BJ (cell line): ENCODE results near the gene HID1. TPM values are rescaled to one million over a fixed set of nuclear protein-coding genes. Genes with fewer than 3 reads are reported as not detected.

ENCODE experiments used
- CTCF ChIA-PET: fragments of 350-600 bp; formaldehyde crosslinking; extraction: SDS; loops from one replicate; lab custom pipeline; 2021; ENCODE audit warnings: antibody characterized with exemption, inconsistent platforms; lab: Yijun Ruan, JAX
- POLR2A ChIA-PET: fragments of 300-600 bp; sonication (Branson Sonifier 250); formaldehyde crosslinking; extraction: SDS; loops from one replicate; lab custom pipeline; 2021; ENCODE audit warnings: antibody characterized with exemption; lab: Charles Lee
- DNase-seq: peaks from one replicate; pipeline ENCODE4 v3.0.0-alpha.2; 2011; ENCODE audit warnings: low read depth
- H3K27me3 ChIP-seq: 2 replicates; pipeline ENCODE4 v1.6.0; 2011; ENCODE audit warnings: low read length; ENCODE audit not compliant: control insufficient read depth, insufficient read depth
- H3K36me3 ChIP-seq: 2 replicates; pipeline ENCODE4 v1.5.1; 2011; ENCODE audit warnings: low read length; ENCODE audit not compliant: control insufficient read depth, insufficient read depth
- H3K4me3 ChIP-seq: 2 replicates; pipeline ENCODE4 v1.5.1; 2011; ENCODE audit warnings: low read depth, mild to moderate bottlenecking, control low read depth, low read length
- polyA plus RNA-seq: library from polyadenylated mRNA; depleted of rRNA; stranded (reverse); fragments of >200 nt; gene quantifications from 2 replicates; pipeline ENCODE4 v1.2.3, GENCODE V29; 2011; rRNA removed
- TF ChIP-seq, protein P1 (sequence below): IDR thresholded peaks from 2 replicates; pipeline ENCODE4 v1.5.1; 2011; ENCODE audit warnings: low read depth, mild to moderate bottlenecking, control low read depth, inconsistent platforms, low read length, moderate library complexity; ENCODE audit not compliant: insufficient read depth

Gene HID1
- polyA plus RNA-seq, 1 experiment: 1.8 TPM

DNA sequence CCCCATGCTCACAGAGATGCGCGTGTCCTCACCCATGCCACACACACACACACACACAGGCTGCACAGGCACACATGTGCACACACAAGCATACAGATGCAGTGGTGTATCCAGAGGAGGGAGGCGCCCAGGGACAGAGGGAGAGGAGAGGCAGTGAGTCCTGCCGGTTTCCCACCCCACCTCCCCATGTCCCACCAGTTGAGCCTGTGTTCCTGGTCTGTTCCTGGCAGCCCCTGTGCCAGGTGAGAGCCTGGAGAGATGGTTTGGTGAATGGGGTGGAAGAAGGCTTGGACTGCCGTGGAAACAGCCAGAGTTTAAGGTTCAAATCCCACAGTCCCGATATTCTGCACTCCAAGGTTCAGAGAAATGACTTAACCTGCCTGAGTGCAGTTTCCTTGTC lies 68.9 kb downstream of the HID1 start:
- peaks cover 17% of the 10 kb centered on the region for H3K27me3 ChIP-seq
- POLR2A ChIA-PET: no interaction called here
- no peak overlapping the region for H3K4me3 ChIP-seq
- no peak for DNase-seq
- no peaks in the 10 kb centered on the region for H3K36me3 ChIP-seq
- CTCF ChIA-PET: interaction anchor here (0.5 kb wide), 1 partner anchor 13 kb away, joined by 3 read pairs; no protein-coding TSS in a partner anchor
- TF ChIP-seq, protein P1, sequence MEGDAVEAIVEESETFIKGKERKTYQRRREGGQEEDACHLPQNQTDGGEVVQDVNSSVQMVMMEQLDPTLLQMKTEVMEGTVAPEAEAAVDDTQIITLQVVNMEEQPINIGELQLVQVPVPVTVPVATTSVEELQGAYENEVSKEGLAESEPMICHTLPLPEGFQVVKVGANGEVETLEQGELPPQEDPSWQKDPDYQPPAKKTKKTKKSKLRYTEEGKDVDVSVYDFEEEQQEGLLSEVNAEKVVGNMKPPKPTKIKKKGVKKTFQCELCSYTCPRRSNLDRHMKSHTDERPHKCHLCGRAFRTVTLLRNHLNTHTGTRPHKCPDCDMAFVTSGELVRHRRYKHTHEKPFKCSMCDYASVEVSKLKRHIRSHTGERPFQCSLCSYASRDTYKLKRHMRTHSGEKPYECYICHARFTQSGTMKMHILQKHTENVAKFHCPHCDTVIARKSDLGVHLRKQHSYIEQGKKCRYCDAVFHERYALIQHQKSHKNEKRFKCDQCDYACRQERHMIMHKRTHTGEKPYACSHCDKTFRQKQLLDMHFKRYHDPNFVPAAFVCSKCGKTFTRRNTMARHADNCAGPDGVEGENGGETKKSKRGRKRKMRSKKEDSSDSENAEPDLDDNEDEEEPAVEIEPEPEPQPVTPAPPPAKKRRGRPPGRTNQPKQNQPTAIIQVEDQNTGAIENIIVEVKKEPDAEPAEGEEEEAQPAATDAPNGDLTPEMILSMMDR: no peak

DNA sequence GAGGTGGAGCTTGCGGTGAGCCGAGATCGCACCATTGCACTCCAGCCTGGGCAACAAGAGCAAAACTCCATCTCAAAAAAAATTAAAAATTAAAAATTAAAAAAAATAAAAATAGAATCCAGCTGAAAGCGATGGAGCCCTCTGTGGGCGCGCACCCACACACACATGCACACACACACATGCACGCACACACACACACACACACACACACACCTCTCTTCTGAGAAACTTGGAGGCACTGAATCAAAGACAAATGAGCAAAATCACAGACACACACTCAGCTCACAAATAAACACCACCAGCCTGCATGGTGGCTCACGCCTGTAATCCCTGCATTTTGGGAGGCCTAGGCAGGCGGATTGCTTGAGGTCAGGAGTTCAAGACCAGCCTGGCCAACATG lies 69.5 kb downstream of the HID1 start:
- DNase-seq: no peak
- ChIA-PET CTCF (interaction anchor here (1.0 kb wide), 1 partner anchor 38 kb away, joined by 3 read pairs; no protein-coding TSS in a partner anchor), POLR2A (no interaction called here)
- no peak overlapping the region for H3K4me3 ChIP-seq
- no peaks in the 10 kb centered on the region for H3K36me3 ChIP-seq
- TF ChIP-seq, protein P1: no peak
- H3K27me3 ChIP-seq: peaks cover 20% of the 10 kb centered on the region

DNA sequence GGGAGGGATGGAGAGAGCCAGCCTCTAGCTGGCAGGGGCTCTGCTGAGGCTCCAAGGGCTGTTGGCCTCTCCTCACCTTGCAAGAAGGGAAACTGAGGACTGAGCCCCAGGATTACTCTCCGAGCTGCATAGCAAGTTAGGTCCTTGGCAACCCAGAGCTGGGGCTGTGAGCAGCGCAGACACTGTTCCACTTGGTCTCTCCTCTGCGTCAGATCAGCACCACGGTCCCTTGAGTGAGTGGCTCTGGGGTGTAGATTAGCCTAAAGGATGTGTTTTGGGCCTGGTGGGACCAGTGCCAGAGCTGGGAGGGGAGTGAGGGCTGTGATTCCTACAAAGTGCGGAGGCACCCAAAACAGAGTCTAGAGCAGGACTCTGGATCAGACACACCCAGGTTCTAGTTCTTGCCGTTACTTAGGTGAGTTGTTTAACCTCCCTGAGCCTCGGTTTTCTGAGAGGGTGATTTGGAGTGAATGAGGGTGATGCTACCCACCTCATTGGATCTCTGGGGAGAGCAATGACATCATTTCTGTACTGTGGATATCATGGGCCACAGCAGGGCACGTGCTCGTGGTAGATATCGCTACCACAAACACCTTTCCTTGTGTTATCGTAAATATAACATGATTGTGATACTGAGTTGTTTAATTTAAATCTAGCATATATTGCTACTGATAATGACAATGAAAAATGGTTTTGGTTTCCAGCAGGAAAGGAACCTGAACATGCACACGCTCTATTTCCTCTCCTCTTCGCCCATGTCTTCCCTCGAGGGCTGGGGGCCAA lies 71.0 kb downstream of the HID1 start:
- DNase-seq: no peak
- Histone ChIP-seq H3K36me3 (no peaks in the 10 kb centered on the region), H3K4me3 (no peak overlapping the region), H3K27me3 (peaks cover 21% of the 10 kb centered on the region)
- TF ChIP-seq, protein P1: no peak
- POLR2A ChIA-PET: no interaction called here
- CTCF ChIA-PET: no interaction called here

Other genes starting within 250 kb of the HID1 start
- gene RAB37, start 235.5 kb downstream of the HID1 start, polyA plus RNA-seq: 0.06 and 0.12 TPM in 2 replicates
- gene NHERF1, start 224.1 kb downstream of the HID1 start, polyA plus RNA-seq: 13.7 and 16.3 TPM in 2 replicates
- 39.5 and 50.6 TPM in 2 replicates for gene NAT9, start 196.4 kb downstream of the HID1 start, polyA plus RNA-seq
- gene GRIN2C, start 112.9 kb downstream of the HID1 start, polyA plus RNA-seq: 0.04 TPM in 1 of 2 replicates, not detected in the other
- gene FDXR, start 99.8 kb downstream of the HID1 start, polyA plus RNA-seq: 20.2 and 38.0 TPM in 2 replicates
- not detected in 2 replicates for gene FADS6, start 79.1 kb downstream of the HID1 start, polyA plus RNA-seq
- not detected in 2 replicates for gene USH1G, start 49.5 kb downstream of the HID1 start, polyA plus RNA-seq
- not detected in 2 replicates for gene OTOP2, start 48.5 kb downstream of the HID1 start, polyA plus RNA-seq
- gene OTOP3, start 36.9 kb downstream of the HID1 start, polyA plus RNA-seq: not detected in 2 replicates
- gene CDR2L, start 14.9 kb upstream of the HID1 start, polyA plus RNA-seq: 12.5 and 19.6 TPM in 2 replicates
- gene MRPL58, start 39.9 kb upstream of the HID1 start, polyA plus RNA-seq: 44.2 and 50.8 TPM in 2 replicates
- gene ATP5PD, start 74.2 kb upstream of the HID1 start, polyA plus RNA-seq: 160 and 304 TPM in 2 replicates
- 23.5 and 28.0 TPM in 2 replicates for gene KCTD2, start 74.5 kb upstream of the HID1 start, polyA plus RNA-seq
- gene SLC16A5, start 115.2 kb upstream of the HID1 start, polyA plus RNA-seq: 8.7 and 18.3 TPM in 2 replicates
- 5.7 and 6.9 TPM in 2 replicates for gene ARMC7, start 137.2 kb upstream of the HID1 start, polyA plus RNA-seq
- gene NT5C, start 159.0 kb upstream of the HID1 start, polyA plus RNA-seq: 38.3 and 61.8 TPM in 2 replicates
- gene JPT1, start 181.8 kb upstream of the HID1 start, polyA plus RNA-seq: 65.5 and 111 TPM in 2 replicates
- gene SUMO2, start 210.2 kb upstream of the HID1 start, polyA plus RNA-seq: 131 and 304 TPM in 2 replicates
- 45.4 and 74.1 TPM in 2 replicates for gene NUP85, start 232.9 kb upstream of the HID1 start, polyA plus RNA-seq